T-cell (primary cell): ENCODE data around the gene CEBPB. TPM values are rescaled to one million over a fixed set of nuclear protein-coding genes. Genes with fewer than 3 reads are reported as not detected.

Source experiments
- ATAC-seq, 4 experiments: fragments of 200-7000 bp in 3 of 4; fragments of 150-1000 bp in 1 of 4; cut with Tn5 transposase; replicated peaks in 1 of 4; 1 replicate in 3 of 4; 2 replicates in 1 of 4; pipeline ENCODE4 v1.10.0; 2021; ENCODE audit warnings: moderate library complexity in 3 of 4, mild to moderate bottlenecking in 2 of 4, moderate number of reproducible peaks in 1 of 4
- CTCF ChIA-PET, 2 donors: fragments of 300-600 bp; sonication (Branson Sonifier 250); formaldehyde crosslinking; loops; one replicate each; lab custom pipeline; 2022; ENCODE audit warnings: antibody characterized with exemption in 2 of 2; lab: Charles Lee
- POLR2A ChIA-PET, 2 donors: fragments of 300-600 bp; sonication (Branson Sonifier 250); formaldehyde crosslinking; loops; one replicate each; lab custom pipeline; 2022; ENCODE audit warnings: antibody characterized with exemption in 2 of 2; lab: Charles Lee
- DNase-seq, 35 experiments: peaks; one replicate each; pipeline versions ENCODE4 v3.0.0 to v3.0.0-alpha.2; 2013 to 2023
- H3K27ac ChIP-seq: one replicate; pipeline ENCODE4 v1.5.1; 2013; ENCODE audit warnings: low read length
- H3K27me3 ChIP-seq, 2 experiments: replicated peaks in 1 of 2; 1 replicate in 1 of 2; 2 replicates in 1 of 2; pipeline versions ENCODE4 v1.6.1 to v1.7.0; 2013; ENCODE audit warnings: low read length in 1 of 2, mixed read lengths in 1 of 2; ENCODE audit not compliant: control insufficient read depth in 2 of 2, insufficient read depth in 2 of 2; ENCODE audit errors: extremely low read depth in 1 of 2
- H3K36me3 ChIP-seq, 2 donors: 1 replicate in 1 of 2; 2 replicates in 1 of 2; pipeline versions ENCODE4 v1.6.1 to v1.7.0; 2013; ENCODE audit warnings: low read length in 1 of 2; ENCODE audit not compliant: control insufficient read depth in 2 of 2, insufficient read depth in 1 of 2; ENCODE audit errors: extremely low read depth in 1 of 2
- H3K4me1 ChIP-seq, 2 experiments: 1 replicate in 1 of 2; 2 replicates in 1 of 2; pipeline versions ENCODE4 v1.6.1 to v1.7.0; 2013; ENCODE audit warnings: low read length in 2 of 2, mixed read lengths in 1 of 2; ENCODE audit not compliant: insufficient read depth in 2 of 2, control insufficient read depth in 1 of 2; ENCODE audit errors: extremely low read depth in 1 of 2
- H3K4me3 ChIP-seq, 2 donors: 1 replicate in 1 of 2; 2 replicates in 1 of 2; pipeline versions ENCODE4 v1.5.1 to v1.7.0; 2013; ENCODE audit warnings: mild to moderate bottlenecking in 2 of 2, low read length in 1 of 2, moderate library complexity in 1 of 2; ENCODE audit not compliant: control insufficient read depth in 1 of 2; ENCODE audit errors: extremely low read depth in 1 of 2
- H3K9me3 ChIP-seq: 2 replicates; pipeline ENCODE4 v1.7.0; 2013
- H3K27ac Mint-ChIP-seq, 2 donors: one replicate each; pipeline ENCODE4 v1.8.0; 2020 to 2021; ENCODE audit warnings: mild to moderate bottlenecking in 2 of 2, mixed read lengths in 2 of 2
- H3K27me3 Mint-ChIP-seq, 2 donors: one replicate each; pipeline ENCODE4 v1.8.0; 2021 to 2022; ENCODE audit warnings: mixed read lengths in 2 of 2
- H3K36me3 Mint-ChIP-seq: one replicate; pipeline ENCODE4 v1.8.0; 2021; ENCODE audit warnings: mixed read lengths
- H3K4me1 Mint-ChIP-seq, 3 donors: one replicate each; pipeline ENCODE4 v1.8.0; 2020 to 2022; ENCODE audit warnings: mixed read lengths in 3 of 3, mild to moderate bottlenecking in 1 of 3
- H3K4me3 Mint-ChIP-seq, 3 donors: one replicate each; pipeline ENCODE4 v1.8.0; 2020 to 2022; ENCODE audit warnings: mild to moderate bottlenecking in 3 of 3, mixed read lengths in 3 of 3, moderate library complexity in 3 of 3
- H3K9me3 Mint-ChIP-seq, 3 donors: one replicate each; pipeline ENCODE4 v1.8.0; 2020 to 2022; ENCODE audit warnings: mixed read lengths in 3 of 3
- WGBS: methylation state at CpG from one replicate; pipeline ENCODE4 v1.1.5; 2013; ENCODE audit warnings: missing lambda C conversion rate; ENCODE audit not compliant: insufficient coverage; 5-methylcytosine and 5-hydroxymethylcytosine counted together
- total RNA-seq, 35 experiments: library from RNA in 6 of 35; stranded (reverse) in 6 of 35; fragments of 120-200 nt in 1 of 35; gene quantifications; one replicate each; pipeline versions ENCODE4 v1.2.1 to v1.2.4 and lab custom pipeline; 2013 to 2026

Gene CEBPB
- 10 to 100 TPM; 25.8 to 53.8 (median 48.0) TPM for total RNA-seq
- total RNA-seq (2013), result 14.4 TPM
- 16.8 to 87.3 (median 30.8) reads per million in 29 experiments for total RNA-seq (lab: John Stamatoyannopoulos, UW)

DNA sequence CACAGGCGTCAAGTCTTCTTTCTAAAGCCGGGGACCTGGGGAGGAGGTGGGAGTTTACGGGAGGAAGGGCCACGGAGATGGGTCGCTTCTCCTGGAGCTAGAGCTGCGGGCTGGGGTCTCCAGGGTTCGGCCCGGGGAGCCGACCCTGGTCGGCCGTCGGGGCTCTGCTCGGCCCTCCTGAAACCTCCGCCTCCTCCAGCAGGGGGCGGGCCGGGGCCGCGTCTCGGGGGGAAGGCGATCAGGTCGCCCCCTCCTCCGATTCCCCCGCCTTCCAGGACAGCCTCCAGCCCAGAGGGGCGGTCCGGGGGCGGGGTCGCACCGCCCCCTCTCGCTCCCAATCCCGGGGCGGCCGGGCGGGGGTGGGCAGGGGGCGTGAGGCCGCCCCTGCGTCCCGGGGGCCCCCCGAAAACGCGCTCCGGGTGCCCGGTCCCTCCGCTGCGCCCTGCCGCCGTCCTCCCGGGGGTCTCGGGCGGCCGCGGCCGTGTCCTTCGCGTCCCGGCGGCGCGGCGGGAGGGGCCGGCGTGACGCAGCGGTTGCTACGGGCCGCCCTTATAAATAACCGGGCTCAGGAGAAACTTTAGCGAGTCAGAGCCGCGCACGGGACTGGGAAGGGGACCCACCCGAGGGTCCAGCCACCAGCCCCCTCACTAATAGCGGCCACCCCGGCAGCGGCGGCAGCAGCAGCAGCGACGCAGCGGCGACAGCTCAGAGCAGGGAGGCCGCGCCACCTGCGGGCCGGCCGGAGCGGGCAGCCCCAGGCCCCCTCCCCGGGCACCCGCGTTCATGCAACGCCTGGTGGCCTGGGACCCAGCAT, at the start of gene CEBPB:
TSS of gene CEBPB (plus strand) at position 580 of the 814 bp plus-strand sequence. CDS start at position 784, 204 bp downstream.
- H3K36me3 Mint-ChIP-seq, result peaks cover 6% of the 10 kb centered on the region
- peak; percentile 50 to 86 (median 74) for DNase-seq
- peaks cover 0 to 8% of the 10 kb centered on the region in 2 experiments for H3K27me3 ChIP-seq
- peak within 1 kb of the TSS; percentile 80 to 87 for H3K27ac Mint-ChIP-seq
- ChIA-PET CTCF (interaction anchor here in 1 of 2 donors (1.5 to 5.7 kb wide), 3 partner anchors 75 to 273 kb away, joined by 3 to 34 read pairs (median 8); no protein-coding TSS in a partner anchor), POLR2A (interaction anchor here (0.6 to 0.7 kb wide), 2 partner anchors 10 to 37 kb away, joined by 3 to 8 read pairs; partner anchors contain the start of gene PEDS1 (in 1 of the 2))
- H3K9me3 ChIP-seq, result no peaks in the 10 kb centered on the region
- peaks cover 7 to 8% of the 10 kb centered on the region in 2 donors for H3K27me3 Mint-ChIP-seq
- H3K4me3 Mint-ChIP-seq, result peak within 1 kb of the TSS; percentile 78 to 87 (median 85)
- H3K4me1 Mint-ChIP-seq, result peaks cover 21 to 32% (median 30%) of the 10 kb centered on the region in 3 donors
- peak within 1 kb of the TSS; percentile 71 for H3K27ac ChIP-seq
- H3K36me3 ChIP-seq, result peaks cover 0 to 9% of the 10 kb centered on the region in 2 donors
- 2% methylated on average over 89 of the region's 89 CpGs for WGBS
- peaks cover 9 to 39% of the 10 kb centered on the region in 2 experiments for H3K4me1 ChIP-seq
- H3K9me3 Mint-ChIP-seq, result no peaks in the 10 kb centered on the region
- peak within 1 kb of the TSS; percentile 67 to 70 for H3K4me3 ChIP-seq
- ATAC-seq, result peak; percentile 51 to 68 (median 64)

DNA sequence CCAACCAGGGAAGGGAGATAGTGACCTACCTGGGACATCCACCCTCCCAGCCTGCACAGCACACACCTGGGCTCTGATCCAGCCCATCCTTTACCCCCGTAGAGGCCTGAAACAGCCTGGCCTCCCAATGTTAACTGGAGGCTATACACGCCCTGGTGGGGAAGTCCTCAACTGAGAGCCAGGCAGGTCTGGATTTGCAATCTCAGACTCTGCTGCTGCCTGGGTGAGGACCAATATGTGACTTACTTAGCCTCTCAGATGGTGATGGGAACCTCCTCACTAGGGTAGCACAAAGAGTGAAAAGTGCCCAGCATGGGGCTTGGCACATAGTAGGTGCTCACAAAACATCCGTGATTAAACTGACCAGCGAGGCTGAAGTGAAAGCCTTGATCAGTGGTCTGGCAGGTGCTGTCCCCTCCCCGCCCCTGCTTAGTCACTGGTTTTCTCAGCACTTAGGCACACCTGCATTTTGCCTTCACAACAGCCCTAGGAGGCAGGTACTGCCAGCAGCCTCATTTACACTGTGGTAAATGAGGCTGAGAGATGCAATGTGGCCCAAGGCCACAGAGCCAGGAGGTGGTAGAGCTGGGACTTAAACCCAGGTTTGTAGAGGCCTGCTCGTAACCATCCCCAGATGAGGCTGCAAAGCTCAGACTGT, 49.5 kb upstream of the CEBPB start:
- no peak overlapping the region for H3K27ac Mint-ChIP-seq
- no peak for DNase-seq
- peaks cover 5% of the 10 kb centered on the region in 2 experiments for H3K4me1 ChIP-seq
- H3K4me3 Mint-ChIP-seq, result no peak overlapping the region
- H3K4me3 ChIP-seq, result no peak overlapping the region
- peaks cover 31% of the 10 kb centered on the region for H3K36me3 Mint-ChIP-seq
- ChIA-PET CTCF (interaction anchor here in 1 of 2 donors (0.9 kb wide), 1 partner anchor 21 kb away, joined by 3 read pairs; no protein-coding TSS in a partner anchor), POLR2A (interaction anchor here in 1 of 2 donors (0.6 kb wide), 1 partner anchor 18 kb away, joined by 3 read pairs; no protein-coding TSS in a partner anchor)
- no peak overlapping the region for H3K27ac ChIP-seq
- H3K36me3 ChIP-seq, result peaks cover 7 to 50% of the 10 kb centered on the region in 2 donors
- ATAC-seq, result no peak
- no peaks in the 10 kb centered on the region for H3K27me3 ChIP-seq
- H3K9me3 ChIP-seq, result no peaks in the 10 kb centered on the region
- no peaks in the 10 kb centered on the region for H3K27me3 Mint-ChIP-seq
- 100% methylated on average over 5 of the region's 6 CpGs for WGBS
- peaks cover 32 to 39% (median 34%) of the 10 kb centered on the region in 3 donors for H3K4me1 Mint-ChIP-seq
- no peaks in the 10 kb centered on the region for H3K9me3 Mint-ChIP-seq

DNA sequence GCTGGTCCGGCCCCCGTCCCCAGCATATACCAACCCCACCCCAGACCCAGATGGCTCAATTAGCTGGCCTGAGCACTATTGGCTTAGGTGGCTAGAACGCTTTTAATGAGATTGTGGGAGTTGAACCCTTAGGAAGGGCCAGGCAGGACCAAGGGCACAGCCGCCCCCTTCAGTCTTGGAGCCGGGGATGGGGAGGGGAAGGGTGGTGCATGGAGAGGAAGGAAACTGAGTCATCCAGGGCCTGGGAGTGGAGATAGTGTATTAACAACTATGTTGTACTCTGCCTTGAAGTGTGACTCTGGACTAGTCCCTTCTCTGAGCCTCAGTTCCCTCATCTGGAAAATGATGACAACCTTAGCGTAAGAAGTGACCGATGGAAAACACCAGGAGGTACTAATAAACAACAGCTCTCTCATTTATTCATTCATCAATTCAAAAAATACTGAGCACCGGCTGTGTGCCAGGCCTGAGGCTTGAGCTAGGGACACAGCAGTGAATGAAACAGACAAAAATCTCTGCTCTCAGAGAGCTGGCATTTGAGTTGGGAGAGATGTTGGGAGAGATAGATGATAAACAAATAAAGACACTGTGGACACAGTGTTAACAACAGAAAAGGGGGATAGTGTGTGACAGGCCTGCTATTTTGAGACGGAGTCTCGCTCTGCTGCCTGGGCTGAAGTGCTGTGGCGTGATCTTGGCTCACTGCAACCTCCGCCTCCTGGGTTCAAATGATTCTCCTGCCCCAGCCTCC, 48.6 kb upstream of the CEBPB start:
- no peak overlapping the region for H3K4me3 Mint-ChIP-seq
- Histone ChIP-seq H3K36me3 (peaks cover 7 to 50% of the 10 kb centered on the region in 2 donors), H3K4me3 (no peak overlapping the region), H3K9me3 (no peaks in the 10 kb centered on the region), H3K4me1 (peaks cover 12 to 13% of the 10 kb centered on the region in 2 experiments), H3K27me3 (no peaks in the 10 kb centered on the region), H3K27ac (no peak overlapping the region)
- DNase-seq (no peak), ATAC-seq (no peak)
- H3K27ac Mint-ChIP-seq, result peak overlapping the region in 1 of 2 donors; percentile 31
- 93% methylated on average over 7 of the region's 12 CpGs for WGBS
- peaks cover 39 to 45% (median 41%) of the 10 kb centered on the region in 3 donors for H3K4me1 Mint-ChIP-seq
- POLR2A ChIA-PET, result no interaction called here
- no peaks in the 10 kb centered on the region for H3K27me3 Mint-ChIP-seq
- CTCF ChIA-PET, result interaction anchor here in 1 of 2 donors (0.9 kb wide), 1 partner anchor 22 kb away, joined by 3 read pairs; no protein-coding TSS in a partner anchor
- H3K36me3 Mint-ChIP-seq, result peaks cover 29% of the 10 kb centered on the region
- H3K9me3 Mint-ChIP-seq, result no peaks in the 10 kb centered on the region

DNA sequence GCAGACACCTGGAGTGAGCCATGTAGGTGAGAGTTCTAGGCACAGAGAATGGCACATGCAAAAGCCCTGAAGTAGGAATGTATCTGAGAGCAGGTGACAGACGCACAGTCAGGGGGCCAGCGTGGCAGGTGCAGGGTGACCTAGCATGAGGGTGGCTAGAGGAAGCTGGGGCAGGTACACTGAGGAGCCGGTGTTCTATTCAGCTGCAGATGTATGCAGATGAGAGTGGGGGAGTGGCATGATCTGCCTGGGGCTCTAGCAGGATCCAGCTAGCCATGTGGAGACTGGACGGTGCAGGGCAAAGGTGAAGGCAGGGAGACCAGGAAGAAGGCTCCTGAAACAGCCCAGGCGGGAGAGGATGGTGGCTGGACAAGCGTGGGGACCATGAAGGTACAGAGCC, 47.8 kb upstream of the CEBPB start:
- Mint-ChIP-seq H3K4me3 (no peak overlapping the region), H3K9me3 (no peaks in the 10 kb centered on the region), H3K27ac (peak overlapping the region in 1 of 2 donors; percentile 45), H3K27me3 (no peaks in the 10 kb centered on the region), H3K36me3 (peaks cover 29% of the 10 kb centered on the region), H3K4me1 (peaks cover 42 to 46% (median 45%) of the 10 kb centered on the region in 3 donors)
- Histone ChIP-seq H3K27me3 (no peaks in the 10 kb centered on the region), H3K4me3 (no peak overlapping the region), H3K36me3 (peaks cover 7 to 49% of the 10 kb centered on the region in 2 donors), H3K9me3 (no peaks in the 10 kb centered on the region), H3K4me1 (peaks cover 17 to 21% of the 10 kb centered on the region in 2 experiments), H3K27ac (no peak overlapping the region)
- no peak for DNase-seq
- no peak for ATAC-seq
- 97% methylated on average over 6 of the region's 6 CpGs for WGBS
- ChIA-PET CTCF (interaction anchor here in 1 of 2 donors (0.6 kb wide), 1 partner anchor 368 kb away, joined by 3 read pairs; no protein-coding TSS in a partner anchor), POLR2A (no interaction called here)

DNA sequence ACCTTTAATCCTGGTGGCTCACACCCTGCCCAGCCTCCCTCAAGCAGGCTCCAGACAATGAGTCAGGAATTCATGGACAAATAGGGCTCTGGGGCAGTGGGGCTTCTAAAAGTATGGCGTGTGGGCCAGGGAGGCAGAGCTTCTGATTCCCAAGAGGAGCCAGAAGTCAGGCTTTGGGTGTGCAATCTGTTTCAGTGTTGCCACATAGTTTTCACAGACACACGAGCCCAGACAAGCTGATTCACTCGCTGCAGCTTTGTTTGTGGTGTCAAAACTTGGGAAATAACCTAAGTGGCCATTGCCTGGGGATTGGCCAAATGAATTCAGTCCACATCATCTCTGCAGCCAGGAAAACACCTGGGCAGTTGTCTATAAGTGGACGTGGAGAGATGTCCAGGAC, 46.3 kb upstream of the CEBPB start:
- peaks cover 51 to 58% (median 54%) of the 10 kb centered on the region in 3 donors for H3K4me1 Mint-ChIP-seq
- ChIA-PET POLR2A (no interaction called here), CTCF (interaction anchor here in 1 of 2 donors (0.5 kb wide), 1 partner anchor 10 kb away, joined by 3 read pairs; no protein-coding TSS in a partner anchor)
- Histone ChIP-seq H3K27me3 (no peaks in the 10 kb centered on the region), H3K36me3 (peaks cover 9 to 48% of the 10 kb centered on the region in 2 donors), H3K4me1 (peaks cover 17 to 37% of the 10 kb centered on the region in 2 experiments), H3K4me3 (no peak overlapping the region), H3K27ac (no peak overlapping the region), H3K9me3 (no peaks in the 10 kb centered on the region)
- 92% methylated on average over 3 of the region's 4 CpGs for WGBS
- H3K27ac Mint-ChIP-seq, result no peak overlapping the region
- no peak for DNase-seq
- peaks cover 30% of the 10 kb centered on the region for H3K36me3 Mint-ChIP-seq
- no peak overlapping the region for H3K4me3 Mint-ChIP-seq
- H3K9me3 Mint-ChIP-seq, result no peaks in the 10 kb centered on the region
- H3K27me3 Mint-ChIP-seq, result no peaks in the 10 kb centered on the region
- no peak for ATAC-seq
